8988T (cell line): ENCODE data around the gene GRK3.

Experiments
- DNase-seq: peaks from one replicate; pipeline ENCODE4 v3.0.0; 2011

GRK3 gene

GRCh38 chr22:25629613-25630012, 65.1 kb downstream of the GRK3 start:
- no peak for DNase-seq

DNA sequence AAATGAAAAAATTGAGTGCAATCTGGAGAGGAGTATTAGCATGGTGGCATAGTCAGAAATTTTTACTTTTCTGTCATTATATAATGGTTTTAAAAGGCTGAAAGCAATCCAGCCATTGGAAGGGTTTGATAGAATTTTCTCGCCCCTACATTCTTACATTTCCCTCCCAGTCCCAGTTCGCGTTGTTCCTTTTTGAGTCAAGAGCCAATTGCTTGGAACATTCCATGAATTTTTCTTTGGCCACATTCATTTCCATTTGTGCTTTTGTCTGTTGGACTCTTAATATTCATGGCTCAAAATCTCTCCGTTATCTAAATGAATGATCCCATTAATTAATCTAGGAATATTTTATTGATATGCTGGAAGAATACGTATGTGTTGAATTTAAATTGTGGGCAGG, 66.0 kb downstream of the GRK3 start:
- DNase-seq, result no peak

GRCh38 chr22:25636323-25636722, 71.8 kb downstream of the GRK3 start:
- no peak for DNase-seq

DNA sequence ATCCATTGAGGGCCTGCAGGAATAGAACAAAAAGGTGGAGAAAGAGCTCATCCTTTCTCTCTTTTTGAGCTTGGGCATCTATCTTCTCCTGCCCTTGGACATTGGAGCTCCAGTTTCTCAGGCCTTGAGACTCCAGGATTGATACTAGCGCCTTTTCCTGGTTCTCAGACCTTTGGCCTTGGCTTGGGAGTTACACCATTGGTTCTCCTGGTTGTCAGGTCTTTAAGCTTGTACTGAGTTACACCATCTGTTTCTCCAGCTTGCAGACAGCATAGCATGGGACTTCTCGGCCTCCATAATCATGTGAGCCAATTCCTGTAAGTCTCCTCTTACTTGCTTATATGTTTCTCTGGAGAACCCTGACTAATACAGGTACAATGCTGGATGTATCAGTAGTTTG, 72.6 kb downstream of the GRK3 start:
- DNase-seq, result no peak

DNA sequence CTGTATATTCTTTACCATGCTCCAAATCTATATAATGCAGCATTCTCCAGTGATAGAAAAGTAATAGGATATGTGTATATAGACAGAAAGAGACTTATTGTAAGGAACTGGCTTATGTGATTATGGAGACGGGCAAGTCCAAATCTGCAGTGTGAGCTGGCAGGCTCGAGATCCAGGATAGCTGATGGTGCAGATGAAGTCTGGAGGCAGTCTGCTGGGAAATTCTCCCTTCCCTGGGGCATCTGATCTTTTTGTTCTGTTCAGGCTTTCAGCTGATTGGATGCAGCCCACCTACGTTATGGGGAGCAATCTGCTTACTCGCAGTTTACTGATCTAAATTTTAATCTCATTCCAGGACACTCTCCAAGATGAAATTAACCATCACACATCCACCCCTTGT, 73.2 kb downstream of the GRK3 start:
- no peak for DNase-seq

DNA sequence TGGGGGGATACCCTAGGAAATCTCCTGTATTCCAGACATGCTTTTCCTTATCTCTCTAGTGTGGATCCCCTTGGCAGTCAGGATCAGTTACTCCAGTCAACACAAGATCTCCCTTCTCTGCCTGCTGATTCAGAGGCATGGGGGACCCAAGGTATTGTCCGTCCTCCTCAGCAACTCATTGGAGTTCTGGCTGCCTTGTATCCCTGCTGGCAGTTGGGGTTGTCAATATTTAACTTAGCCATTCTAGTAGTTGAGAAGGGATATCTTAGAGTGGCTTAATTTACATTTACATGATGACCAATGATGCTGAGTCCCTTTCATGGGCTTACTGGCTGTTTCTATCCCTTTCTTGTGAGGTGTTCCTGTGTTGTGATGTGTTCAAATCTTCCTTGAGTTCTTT, 74.2 kb downstream of the GRK3 start:
- no peak for DNase-seq

GRCh38 chr22:25641650-25642049, 77.2 kb downstream of the GRK3 start:
- no peak for DNase-seq

DNA sequence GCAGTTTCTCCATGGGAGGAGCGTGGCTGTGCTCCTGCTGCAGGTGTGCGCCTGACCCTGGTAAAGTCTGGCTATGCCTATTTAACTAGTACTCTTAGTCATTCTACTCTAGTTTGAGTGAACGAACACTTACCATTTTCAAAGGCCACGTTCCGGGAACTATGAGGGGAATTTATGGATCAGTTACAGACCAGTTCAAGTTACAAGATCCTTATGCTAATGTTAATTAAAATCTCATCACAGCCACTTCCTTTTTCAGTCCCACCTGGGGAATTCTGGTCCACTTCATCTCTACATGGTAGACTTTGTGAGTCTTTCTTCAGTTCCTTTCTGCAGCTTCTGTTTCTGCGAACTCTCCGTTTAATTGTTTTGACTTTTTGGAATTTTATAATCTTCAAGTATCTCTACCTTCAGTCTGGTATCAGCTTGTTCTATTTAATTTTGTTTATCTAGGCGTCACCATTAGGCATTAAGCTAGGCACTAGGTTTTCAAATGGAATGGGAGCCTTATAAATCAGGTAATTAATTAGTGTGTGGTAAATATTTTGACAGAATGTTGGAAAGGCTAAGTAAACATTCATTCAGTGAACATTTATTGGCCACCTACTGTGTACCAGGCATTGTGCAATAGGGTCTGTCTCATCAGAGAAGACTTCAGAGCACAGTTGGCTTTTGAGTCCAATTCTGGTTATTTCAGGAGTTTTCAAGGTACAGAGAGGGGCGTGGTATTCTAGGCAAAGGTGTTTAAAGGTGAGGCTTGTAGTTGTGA, 78.9 kb downstream of the GRK3 start:
- no peak for DNase-seq

DNA sequence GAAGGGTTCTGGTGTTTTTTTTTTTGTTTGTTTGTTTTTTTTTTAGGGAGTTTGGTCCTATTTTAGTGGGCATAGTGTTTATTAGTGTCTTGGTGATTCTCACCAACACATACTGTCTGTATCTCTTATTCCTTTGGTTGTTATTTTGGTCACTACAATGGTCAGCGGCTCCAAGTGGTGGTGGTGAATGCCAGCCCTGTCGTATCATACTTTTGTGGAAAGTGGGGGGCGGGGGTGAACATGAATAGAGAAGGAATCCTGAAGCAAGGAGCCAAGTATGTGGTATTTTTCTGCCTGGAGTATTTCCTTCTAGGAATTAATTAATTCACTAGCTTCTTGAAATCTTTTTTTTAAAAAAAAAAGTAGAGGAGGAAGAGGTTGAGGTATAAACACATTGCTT, 79.6 kb downstream of the GRK3 start:
- no peak for DNase-seq

DNA sequence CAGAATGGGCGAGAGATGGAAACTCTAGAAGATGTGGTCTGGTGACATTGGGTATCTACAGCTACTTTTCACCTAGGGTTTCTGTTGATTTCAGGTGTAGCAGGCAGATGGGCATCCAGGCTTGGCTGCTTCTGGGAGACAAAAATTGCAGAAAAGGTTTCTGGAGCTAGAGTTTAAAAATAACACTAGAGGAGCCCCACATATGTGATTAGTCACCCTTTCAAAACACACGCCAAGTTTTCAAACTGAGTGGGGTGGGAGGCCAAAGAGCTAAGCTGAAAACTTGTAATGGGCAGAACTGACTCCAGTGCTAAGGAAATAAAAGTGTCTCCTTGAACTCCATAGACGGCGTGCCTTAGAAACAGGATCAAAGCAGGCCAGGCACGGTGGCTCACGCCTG, 80.8 kb downstream of the GRK3 start:
- no peak for DNase-seq

GRCh38 chr22:25645964-25646363, 81.5 kb downstream of the GRK3 start:
- no peak for DNase-seq

DNA sequence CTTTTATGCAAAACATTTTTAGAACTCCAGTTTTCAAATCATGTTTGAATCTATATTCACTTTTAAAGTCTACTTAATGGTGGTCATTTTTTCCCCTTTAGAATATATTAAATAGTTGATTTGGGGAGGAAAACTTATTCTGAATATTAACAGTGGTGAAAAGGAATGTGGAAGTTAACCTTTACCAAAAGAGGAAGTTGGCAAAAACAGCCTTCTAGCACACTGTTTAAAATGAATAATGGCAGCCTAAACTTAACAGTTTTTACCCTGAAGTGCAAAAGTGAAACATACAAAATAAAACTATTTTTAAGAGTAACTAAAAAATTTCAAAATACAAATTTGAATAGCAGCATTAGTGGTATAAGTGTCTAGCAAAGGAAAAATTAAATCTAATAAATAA, 86.4 kb downstream of the GRK3 start:
- no peak for DNase-seq

DNA sequence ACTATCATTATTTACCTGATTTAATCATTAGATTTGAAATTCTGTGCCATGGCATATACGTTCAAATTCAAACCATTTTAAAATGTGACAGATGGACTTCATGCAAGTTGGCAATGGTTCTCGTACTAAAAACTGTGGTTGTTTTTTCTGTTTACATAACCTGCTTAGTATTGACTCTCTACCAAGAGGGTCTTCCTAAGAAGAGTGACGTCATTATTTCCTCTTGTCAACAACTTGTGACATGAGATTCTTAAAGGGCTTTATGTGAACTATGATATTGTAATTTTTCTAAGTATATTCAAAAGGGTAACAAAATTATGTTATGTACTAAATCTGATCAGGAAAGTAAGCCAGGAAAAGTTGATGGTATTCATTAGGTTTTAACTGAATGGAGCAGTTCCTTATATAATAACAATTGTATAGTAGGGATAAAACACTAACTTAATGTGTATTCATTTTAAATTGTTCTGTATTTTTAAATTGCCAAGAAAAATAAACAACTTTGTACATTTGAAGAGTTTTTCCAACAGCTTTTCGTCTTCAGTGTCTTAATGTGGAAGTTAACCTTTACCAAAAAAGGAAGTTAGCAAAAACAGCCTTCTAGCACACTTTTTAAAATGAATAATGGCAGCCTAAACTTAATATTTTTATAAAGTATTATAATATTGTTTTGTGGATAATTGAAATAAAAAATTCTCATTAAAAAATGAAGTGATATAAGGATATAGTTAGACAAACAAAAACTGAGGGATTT, 87.0 kb downstream of the GRK3 start:
- no peak for DNase-seq

GRCh38 chr22:25654676-25655075, 90.2 kb downstream of the GRK3 start:
- DNase-seq, result no peak

- DNase-seq, result no peak
These were observed 91.0 kb downstream of the GRK3 start for GRCh38 chr22:25655371-25655935.

GRCh38 chr22:25656724-25657123, 92.2 kb downstream of the GRK3 start:
- no peak for DNase-seq

- no peak for DNase-seq
These were observed 94.2 kb downstream of the GRK3 start for GRCh38 chr22:25658633-25659032.

DNA sequence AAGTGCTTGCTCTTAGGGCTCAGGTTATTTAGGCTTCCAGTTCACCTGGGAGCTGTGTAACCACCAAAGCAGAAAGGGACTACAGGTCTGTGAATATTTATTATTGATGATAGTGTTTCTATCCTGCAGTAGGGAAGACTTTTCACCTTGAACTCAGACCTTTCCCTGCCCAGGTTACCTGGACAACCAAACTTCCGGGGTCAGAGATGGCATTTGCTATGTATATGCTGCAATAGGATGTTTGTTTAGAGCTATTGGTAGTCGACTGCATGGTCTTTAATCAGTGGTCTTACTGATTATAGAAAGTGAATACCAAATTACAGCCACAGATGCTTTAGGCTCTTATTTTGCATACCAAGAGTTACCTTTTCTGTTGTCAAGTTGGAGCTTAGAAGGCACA, 94.9 kb downstream of the GRK3 start:
- no peak for DNase-seq

DNA sequence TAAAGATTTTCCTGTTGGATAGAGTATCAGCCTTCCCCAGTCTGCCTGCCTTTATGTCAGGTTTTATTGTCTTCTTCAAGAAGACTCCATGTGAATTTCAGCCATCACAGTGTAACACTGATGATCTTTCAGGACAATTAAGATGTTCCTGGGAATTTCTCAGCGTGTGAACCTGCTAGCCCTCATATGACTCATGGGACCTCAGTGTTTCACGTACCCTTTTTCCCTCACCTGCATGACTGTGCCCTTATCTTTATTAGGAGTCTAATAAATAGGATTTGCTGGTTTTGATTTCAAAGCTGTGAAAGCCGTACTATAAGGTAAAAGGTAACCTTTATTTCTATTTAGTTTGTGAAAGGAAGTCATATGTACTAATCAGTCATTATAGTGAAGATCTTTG, 95.9 kb downstream of the GRK3 start:
- no peak for DNase-seq

- no peak for DNase-seq
These were observed 96.6 kb downstream of the GRK3 start for GRCh38 chr22:25661073-25661472.

DNA sequence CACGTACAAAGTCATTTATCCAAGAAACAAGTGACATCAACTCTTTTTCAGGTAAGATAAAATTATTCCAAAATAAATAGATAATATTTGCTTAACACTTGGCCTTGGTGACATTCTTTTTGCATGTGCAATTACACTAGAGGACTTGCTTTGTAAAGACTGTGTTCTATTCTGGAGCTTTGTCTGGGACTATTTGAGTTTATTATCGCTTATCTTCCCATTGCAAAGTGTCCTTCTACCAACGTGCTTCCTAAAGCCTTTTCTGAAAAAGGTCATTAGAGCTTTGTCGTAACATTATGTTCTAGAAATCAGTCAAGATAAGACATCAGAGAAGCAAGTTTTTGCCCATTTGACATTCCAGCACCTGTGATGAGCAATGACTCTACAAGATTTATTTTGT, 99.2 kb downstream of the GRK3 start:
- DNase-seq, result no peak

- DNase-seq, result no peak
These were observed 101.8 kb downstream of the GRK3 start for GRCh38 chr22:25666308-25666707.

DNA sequence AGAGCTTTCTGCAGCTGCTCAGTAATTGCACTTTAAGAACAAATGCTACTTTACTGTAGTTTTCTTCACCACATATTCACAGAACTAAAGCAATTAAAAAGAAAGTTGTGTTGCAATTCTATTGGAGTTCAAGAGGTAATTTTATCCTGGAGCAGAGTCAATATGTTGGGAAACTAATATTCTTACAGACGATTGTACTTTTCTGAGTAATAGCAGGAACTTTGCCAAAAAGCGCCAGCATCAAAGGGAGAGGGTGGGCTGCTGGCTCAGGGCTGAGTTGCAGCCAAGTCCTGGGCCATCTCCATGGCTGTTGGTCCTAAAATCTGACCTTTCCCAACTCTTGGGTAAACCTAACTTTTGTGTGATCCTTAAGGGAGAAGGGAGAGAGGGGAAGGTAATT, 104.0 kb downstream of the GRK3 start:
- DNase-seq, result no peak
